Vagina (tissue), 2 donors: Measurements from ENCODE around the gene IZUMO1.

ENCODE experiments used
- CTCF ChIP-seq, 3 experiments: fragments of 450-650 bp in 2 of 3; fragments of 200-600 bp in 1 of 3; sonication (generic) in 1 of 3; IDR thresholded peaks; one replicate each; pipeline ENCODE4 v1.5.1; 2017 to 2019; ENCODE audit warnings: antibody characterized with exemption in 3 of 3, mild to moderate bottlenecking in 2 of 3, moderate library complexity in 2 of 3
- POLR2A ChIP-seq, 2 donors: fragments of 450-650 bp; IDR thresholded peaks; one replicate each; pipeline ENCODE4 v1.6.1; 2017; ENCODE audit warnings: antibody characterized with exemption in 2 of 2, mild to moderate bottlenecking in 2 of 2, moderate library complexity in 2 of 2

DNA sequence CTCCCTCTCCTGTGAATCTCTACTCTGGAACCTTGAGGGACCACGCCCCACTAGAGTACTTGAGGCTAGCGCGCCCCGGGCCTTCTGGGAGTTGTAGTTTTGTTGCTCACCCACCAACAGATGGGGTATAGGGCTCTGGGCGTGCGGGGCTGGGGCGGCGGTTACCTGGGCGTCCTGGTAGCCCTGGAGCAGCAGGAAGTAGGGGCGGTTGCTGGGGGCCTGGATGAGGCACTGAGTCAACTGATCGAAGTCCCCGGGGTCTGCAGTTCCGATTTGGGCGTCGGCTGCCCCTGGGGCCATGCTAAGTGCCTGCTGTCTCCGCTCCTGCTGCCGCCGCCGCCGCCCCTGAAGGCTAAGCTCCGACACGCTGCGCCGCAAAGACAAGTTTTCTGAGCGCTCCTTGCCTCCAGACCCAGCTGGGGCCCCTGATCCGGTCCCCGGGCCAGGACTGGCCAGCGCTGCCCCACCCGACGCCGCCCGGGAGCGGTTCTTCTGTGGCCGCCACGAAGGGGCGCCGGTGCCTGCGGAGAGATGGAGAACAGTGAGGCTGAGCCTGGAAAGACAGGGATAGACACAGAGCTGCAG lies 11.6 kb downstream of the IZUMO1 start:
- TF ChIP-seq CTCF (IDR thresholded peaks at IDR 0.05) (no peak), POLR2A (IDR thresholded peaks at IDR 0.05) (no peak)
